Upper lobe of left lung (tissue), 6 donors: Measurements from ENCODE around the gene PRSS48. TPM values are rescaled to one million over a fixed set of nuclear protein-coding genes. Genes with fewer than 3 reads are reported as not detected.
"Not testable (repeated sequence)": the region's sequence is repeated elsewhere in the genome, so short reads cannot be mapped to it uniquely, and the experiment has no call there.

Experiments used
- ATAC-seq, 2 donors: fragments of 200-7000 bp; cut with Tn5 transposase; one replicate each; pipeline ENCODE4 v1.9.1; 2022; ENCODE audit warnings: mild to moderate bottlenecking in 2 of 2, moderate library complexity in 2 of 2; ENCODE audit not compliant: low FRiP score in 2 of 2
- DNase-seq, 2 donors: peaks; one replicate each; pipeline ENCODE4 v3.0.0-alpha.2; 2019 to 2020
- H3K27ac ChIP-seq, 4 donors: fragments of 200-600 bp; sonication (generic); one replicate each; pipeline ENCODE4 v1.5.1; 2016 to 2019
- H3K27me3 ChIP-seq, 4 donors: fragments of 200-600 bp; sonication (generic); one replicate each; pipeline ENCODE4 v1.5.1; 2017 to 2019
- H3K36me3 ChIP-seq, 4 donors: fragments of 200-600 bp; sonication (generic); one replicate each; pipeline ENCODE4 v1.5.1; 2016 to 2019
- H3K4me1 ChIP-seq, 4 donors: fragments of 200-600 bp; sonication (generic); one replicate each; pipeline ENCODE4 v1.5.1; 2018 to 2019
- H3K4me3 ChIP-seq, 4 donors: fragments of 200-600 bp; sonication (generic); one replicate each; pipeline ENCODE4 v1.5.1; 2017 to 2019; ENCODE audit warnings: mild to moderate bottlenecking in 2 of 4, moderate library complexity in 1 of 4
- H3K9me3 ChIP-seq, 4 donors: fragments of 200-600 bp; sonication (generic); one replicate each; pipeline ENCODE4 v1.5.1; 2018 to 2019
- EP300 ChIP-seq, 4 donors: sonication (generic); formaldehyde crosslinking; IDR thresholded peaks; one replicate each; pipeline ENCODE4 v1.5.1; 2017; ENCODE audit warnings: antibody characterized with exemption in 4 of 4, control low read depth in 2 of 4
- POLR2A ChIP-seq, 4 donors: fragments of 450-650 bp; IDR thresholded peaks; one replicate each; pipeline ENCODE4 v1.5.1; 2016 to 2017; ENCODE audit warnings: antibody characterized with exemption in 4 of 4, mild to moderate bottlenecking in 2 of 4
- POLR2AphosphoS5 ChIP-seq, 2 donors: sonication (generic); formaldehyde crosslinking; IDR thresholded peaks; one replicate each; pipeline ENCODE4 v1.5.1; 2017; ENCODE audit warnings: antibody characterized with exemption in 2 of 2
- WGBS, 2 donors: methylation state at CpG; one replicate each; pipeline ENCODE4 v1.1.5; 2017 to 2018; 5-methylcytosine and 5-hydroxymethylcytosine counted together
- total RNA-seq, 6 donors: library from RNA; depleted of rRNA in 4 of 6; stranded (reverse); fragments of >200 nt in 4 of 6; gene quantifications; one replicate each; pipeline versions ENCODE4 v1.1.0 to v1.2.1, GENCODE V29; 2016 to 2021
- TF ChIP-seq, protein P1 (sequence below), 6 experiments: fragments of 450-650 bp in 4 of 6; fragments of 200-600 bp in 2 of 6; sonication (generic) in 2 of 6; IDR thresholded peaks; one replicate each; pipeline ENCODE4 v1.5.1; 2016 to 2019; ENCODE audit warnings: antibody characterized with exemption in 6 of 6
- donor health status: DM: no; HTN: no; CAD: no; lungs with moderate emphysema.
- donor health status: DM: no; HTN: yes; CAD: no; lungs with severe emphysema.

The PRSS48 gene
- total RNA-seq, 6 donors from 2014 or later: not detected

DNA sequence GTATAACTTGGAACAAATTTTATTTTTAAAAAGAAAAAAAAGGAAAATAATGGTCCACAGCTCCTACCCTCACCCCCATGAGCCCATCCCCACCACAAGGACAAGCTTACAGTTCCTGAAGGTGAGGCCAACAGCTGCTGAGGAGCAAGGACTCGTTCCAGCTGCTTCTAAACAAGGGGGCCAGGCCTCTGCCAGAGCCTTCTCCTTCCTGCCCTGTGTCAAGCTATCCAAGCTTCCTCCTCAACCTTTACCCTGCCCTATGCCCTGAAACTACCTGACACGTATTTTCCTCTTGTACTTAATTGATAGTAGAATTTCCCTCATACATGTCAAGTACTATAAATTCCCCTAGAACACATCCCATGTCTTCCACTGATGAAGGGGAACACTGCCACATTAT is 39.7 kb downstream of the PRSS48 start:
- DNase-seq: no peak
- Histone ChIP-seq H3K36me3 (no peaks in the 10 kb centered on the region), H3K9me3 (no peaks in the 10 kb centered on the region), H3K4me3 (no peak overlapping the region), H3K27ac (peak overlapping the region in 1 of 4 donors; percentile 45), H3K27me3 (no peaks in the 10 kb centered on the region), H3K4me1 (peaks cover 19 to 27% (median 24%) of the 10 kb centered on the region in 4 donors)
- TF ChIP-seq POLR2AphosphoS5 (IDR thresholded peaks at IDR 0.05) (no peak), EP300 (IDR thresholded peaks at IDR 0.05) (no peak), POLR2A (IDR thresholded peaks at IDR 0.05) (no peak)
- TF ChIP-seq, protein P1, sequence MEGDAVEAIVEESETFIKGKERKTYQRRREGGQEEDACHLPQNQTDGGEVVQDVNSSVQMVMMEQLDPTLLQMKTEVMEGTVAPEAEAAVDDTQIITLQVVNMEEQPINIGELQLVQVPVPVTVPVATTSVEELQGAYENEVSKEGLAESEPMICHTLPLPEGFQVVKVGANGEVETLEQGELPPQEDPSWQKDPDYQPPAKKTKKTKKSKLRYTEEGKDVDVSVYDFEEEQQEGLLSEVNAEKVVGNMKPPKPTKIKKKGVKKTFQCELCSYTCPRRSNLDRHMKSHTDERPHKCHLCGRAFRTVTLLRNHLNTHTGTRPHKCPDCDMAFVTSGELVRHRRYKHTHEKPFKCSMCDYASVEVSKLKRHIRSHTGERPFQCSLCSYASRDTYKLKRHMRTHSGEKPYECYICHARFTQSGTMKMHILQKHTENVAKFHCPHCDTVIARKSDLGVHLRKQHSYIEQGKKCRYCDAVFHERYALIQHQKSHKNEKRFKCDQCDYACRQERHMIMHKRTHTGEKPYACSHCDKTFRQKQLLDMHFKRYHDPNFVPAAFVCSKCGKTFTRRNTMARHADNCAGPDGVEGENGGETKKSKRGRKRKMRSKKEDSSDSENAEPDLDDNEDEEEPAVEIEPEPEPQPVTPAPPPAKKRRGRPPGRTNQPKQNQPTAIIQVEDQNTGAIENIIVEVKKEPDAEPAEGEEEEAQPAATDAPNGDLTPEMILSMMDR (IDR thresholded peaks at IDR 0.05): no peak
- 51 to 64% methylated on average over 2 of the region's 2 CpGs for WGBS, 2 donors
- ATAC-seq: no peak

- H3K4me1 ChIP-seq: peaks cover 18 to 38% (median 25%) of the 10 kb centered on the region in 4 donors
- TF ChIP-seq POLR2A (IDR thresholded peaks at IDR 0.05): no peak
- TF ChIP-seq, protein P1 (IDR thresholded peaks at IDR 0.05): no peak
- no peak for TF ChIP-seq EP300 (IDR thresholded peaks at IDR 0.05)
- no peak for TF ChIP-seq POLR2AphosphoS5 (IDR thresholded peaks at IDR 0.05)
These were observed 41.5 kb downstream of the PRSS48 start for GRCh38 chr4:151318307-151319006.

GRCh38 chr4:151319490-151319889 is 42.5 kb downstream of the PRSS48 start:
- Histone ChIP-seq H3K4me3 (no peak overlapping the region), H3K27me3 (no peaks in the 10 kb centered on the region), H3K27ac (no peak overlapping the region), H3K4me1 (peaks cover 21 to 34% (median 22%) of the 10 kb centered on the region in 4 donors), H3K9me3 (no peaks in the 10 kb centered on the region), H3K36me3 (no peaks in the 10 kb centered on the region)
- no peak for TF ChIP-seq EP300 (IDR thresholded peaks at IDR 0.05)
- no peak for TF ChIP-seq POLR2A (IDR thresholded peaks at IDR 0.05)
- TF ChIP-seq, protein P1 (IDR thresholded peaks at IDR 0.05): no peak
- no peak for TF ChIP-seq POLR2AphosphoS5 (IDR thresholded peaks at IDR 0.05)
- ATAC-seq (no peak), DNase-seq (no peak)
- 100% methylated on average over 1 of the region's 1 CpG for WGBS, 2 donors

More at GRCh38 chr4:151318307-151319006, 41.5 kb downstream of the PRSS48 start:
- 95 to 97% methylated on average over 1 of the region's 1 CpG for WGBS, 2 donors
- ATAC-seq (no peak), DNase-seq (no peak)
- no peak overlapping the region for H3K4me3 ChIP-seq
- no peaks in the 10 kb centered on the region for H3K36me3 ChIP-seq
- no peaks in the 10 kb centered on the region for H3K27me3 ChIP-seq
- no peak overlapping the region for H3K27ac ChIP-seq
- H3K9me3 ChIP-seq: no peaks in the 10 kb centered on the region

GRCh38 chr4:151321586-151321985 is 44.6 kb downstream of the PRSS48 start:
- H3K4me1 ChIP-seq: peaks cover 6 to 25% (median 7%) of the 10 kb centered on the region in 4 donors
- ATAC-seq: no peak
- peak overlapping the region in 1 of 4 donors; percentile 86 for H3K27ac ChIP-seq
- no peak overlapping the region for H3K4me3 ChIP-seq
- 83 to 93% methylated on average over 1 of the region's 1 CpG for WGBS, 2 donors
- TF ChIP-seq POLR2A (IDR thresholded peaks at IDR 0.05): no peak
- no peak for TF ChIP-seq EP300 (IDR thresholded peaks at IDR 0.05)
- TF ChIP-seq, protein P1 (IDR thresholded peaks at IDR 0.05): no peak
- no peak for TF ChIP-seq POLR2AphosphoS5 (IDR thresholded peaks at IDR 0.05)
- H3K9me3 ChIP-seq: no peaks in the 10 kb centered on the region
- DNase-seq: no peak
- H3K27me3 ChIP-seq: no peaks in the 10 kb centered on the region
- H3K36me3 ChIP-seq: no peaks in the 10 kb centered on the region

- H3K4me3 ChIP-seq, ATAC-seq, H3K9me3 ChIP-seq, H3K27me3 ChIP-seq, DNase-seq, H3K36me3 ChIP-seq: not testable (repeated sequence)
- peak overlapping the region in 1 of 4 donors; percentile 86 for H3K27ac ChIP-seq
- H3K4me1 ChIP-seq: peaks cover 3 to 25% (median 4%) of the 10 kb centered on the region in 4 donors
- WGBS, 2 donors: 83 to 85% methylated on average over 4 of the region's 4 CpGs
These were observed 45.2 kb downstream of the PRSS48 start for GRCh38 chr4:151322161-151322560.
